ENCODE data around the gene OR2A7.
"Not testable (repeated sequence)": the region's sequence is repeated elsewhere in the genome, so short reads cannot be mapped to it uniquely, and the experiment has no call there.

- TF ChIP-seq EP300, POLR2AphosphoS5, CTCF, POLR2A (IDR thresholded peaks at IDR 0.05): not testable (repeated sequence)
These were observed 44.1 kb downstream of the OR2A7 start for GRCh38 chr7:144220531-144220930.

Measured in suprapubic skin (tissue), 4 donors.